ENCODE measurements around the gene RNU2-1. TPM values are rescaled to one million over a fixed set of nuclear protein-coding genes. Genes with fewer than 3 reads are reported as not detected.

RNU2-1 gene
- total and polyA plus RNA-seq, 2 of the 13 experiments (the other 11 are each of a cell fraction or from before 2014, with no cell fraction given) = not detected

DNA sequence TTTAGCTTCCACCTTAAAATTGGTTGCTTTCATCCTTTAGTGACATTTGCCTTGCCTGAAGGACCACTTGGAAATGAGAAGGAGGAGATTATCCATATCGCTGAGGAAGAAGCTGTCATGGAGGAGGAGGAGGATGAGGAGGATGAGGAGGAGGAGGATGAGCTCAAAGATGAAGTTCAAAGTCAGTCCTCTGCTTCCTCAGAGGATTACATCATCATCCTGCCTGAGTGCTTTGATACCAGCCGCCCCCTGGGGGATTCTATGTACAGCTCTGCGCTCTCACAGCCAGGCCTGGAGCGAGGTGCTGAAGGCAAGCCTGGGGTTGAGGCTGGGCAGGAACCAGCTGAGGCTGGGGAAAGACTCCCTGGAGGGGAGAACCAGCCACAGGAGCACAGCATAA is 33.6 kb downstream of the RNU2-1 start (continued):
- TF ChIP-seq ZSCAN31 (CRISPR knock-in tag; IDR thresholded peaks at IDR 0.05; ENCODE audit: low read depth) = no peak
- peak; percentile 88 for TF ChIP-seq ZNF263 (CRISPR knock-in tag; IDR thresholded peaks at IDR 0.05)
- TF ChIP-seq, protein P1, sequence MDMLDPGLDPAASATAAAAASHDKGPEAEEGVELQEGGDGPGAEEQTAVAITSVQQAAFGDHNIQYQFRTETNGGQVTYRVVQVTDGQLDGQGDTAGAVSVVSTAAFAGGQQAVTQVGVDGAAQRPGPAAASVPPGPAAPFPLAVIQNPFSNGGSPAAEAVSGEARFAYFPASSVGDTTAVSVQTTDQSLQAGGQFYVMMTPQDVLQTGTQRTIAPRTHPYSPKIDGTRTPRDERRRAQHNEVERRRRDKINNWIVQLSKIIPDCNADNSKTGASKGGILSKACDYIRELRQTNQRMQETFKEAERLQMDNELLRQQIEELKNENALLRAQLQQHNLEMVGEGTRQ (IDR thresholded peaks at IDR 0.05; ENCODE audit: low read depth, low read length) = no peak
- TF ChIP-seq, protein P1 (CRISPR knock-in tag; IDR thresholded peaks at IDR 0.05; ENCODE audit: borderline replicate concordance) = no peak
- TF ChIP-seq ARNT (IDR thresholded peaks at IDR 0.05) = no peak

DNA sequence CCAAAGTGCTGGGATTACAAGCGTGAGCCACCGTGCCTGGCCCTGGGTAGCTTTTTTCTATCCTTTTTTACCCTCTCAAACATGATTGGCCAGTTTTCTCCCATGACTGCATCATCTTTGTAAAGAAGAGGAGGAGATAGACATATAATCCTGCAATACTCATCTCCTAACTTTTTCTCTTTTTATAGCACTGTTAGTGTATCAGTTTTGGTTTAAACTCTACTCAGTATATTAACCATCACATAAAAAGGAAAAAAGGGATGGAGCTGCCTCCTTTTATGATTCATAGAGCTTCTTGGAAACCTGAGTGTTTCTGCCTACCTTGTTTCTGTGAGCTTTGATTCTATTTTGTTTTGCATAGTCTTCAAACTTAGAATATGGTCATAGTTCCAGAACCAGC is 34.1 kb downstream of the RNU2-1 start:
- intact Hi-C loops (cut with micrococcal nuclease; ENCODE audit: unreplicated experiment) (no loop called here), in situ Hi-C loops (cut with HindIII; ENCODE audit: extremely low pct_ligation_motif_present, low pct_unique_long_range_greater_than_20kb) (no loop called here)
- Histone ChIP-seq H3K36me3 (replicated peaks in 1 of 2; ENCODE audit: control insufficient read depth in 1 of 2, insufficient read depth in 2 of 2, low read length in 2 of 2) (peaks cover 45 to 81% of the 10 kb centered on the region in 2 experiments), H3K4me1 (ENCODE audit: insufficient read depth, low read length) (peaks cover 14% of the 10 kb centered on the region; the same call in 1 of the 2 replicates), H3K9ac (ENCODE audit: insufficient read depth, low read depth, low read length) (no peak overlapping the region), H3K79me2 (ENCODE audit: insufficient read depth, low read length) (no peaks in the 10 kb centered on the region), H3K27me3 (ENCODE audit: control insufficient read depth in 1 of 2, insufficient read depth in 2 of 2, low read length in 2 of 2) (no peaks in the 10 kb centered on the region), H3K9me3 (ENCODE audit: low read length) (no peaks in the 10 kb centered on the region), H4K20me1 (ENCODE audit: insufficient read depth, low read length) (no peaks in the 10 kb centered on the region), H3K4me3 (replicated peaks in 1 of 3; ENCODE audit: insufficient read depth in 1 of 3, low read depth in 2 of 3, low read length in 3 of 3) (no peak overlapping the region), H2AFZ (ENCODE audit: low read length) (no peak overlapping the region), H3K4me2 (ENCODE audit: low read depth, low read length) (no peak overlapping the region), H3K27ac (ENCODE audit: extremely low read length, insufficient read depth, low read length) (no peak overlapping the region)
- ChIA-PET POLR2A (interaction anchor here (0.9 to 7.4 kb wide), 5 partner anchors 13 to 116 kb away, joined by 4 to 44 read pairs (median 8); partner anchors contain the start of genes NBR1 and TMEM106A), CTCF (ENCODE audit: low intra/inter-chr PET ratio, low total read pairs) (no interaction called here)
- ATAC-seq (no peak), FAIRE-seq (no peak), DNase-seq (ENCODE audit: low spot score) (no peak)
- no TSS peak for BruUV-seq (replicated peaks)
- whole genome bisulfite sequencing (ENCODE audit: low lambda C conversion rate) = 96% methylated on average over 2 of the region's 2 CpGs
- no peak for TF ChIP-seq PAF1 (CRISPR knock-in tag; IDR thresholded peaks at IDR 0.05)
- no peak for TF ChIP-seq NFYB (CRISPR knock-in tag; IDR thresholded peaks at IDR 0.05)
- TF ChIP-seq, protein P2, sequence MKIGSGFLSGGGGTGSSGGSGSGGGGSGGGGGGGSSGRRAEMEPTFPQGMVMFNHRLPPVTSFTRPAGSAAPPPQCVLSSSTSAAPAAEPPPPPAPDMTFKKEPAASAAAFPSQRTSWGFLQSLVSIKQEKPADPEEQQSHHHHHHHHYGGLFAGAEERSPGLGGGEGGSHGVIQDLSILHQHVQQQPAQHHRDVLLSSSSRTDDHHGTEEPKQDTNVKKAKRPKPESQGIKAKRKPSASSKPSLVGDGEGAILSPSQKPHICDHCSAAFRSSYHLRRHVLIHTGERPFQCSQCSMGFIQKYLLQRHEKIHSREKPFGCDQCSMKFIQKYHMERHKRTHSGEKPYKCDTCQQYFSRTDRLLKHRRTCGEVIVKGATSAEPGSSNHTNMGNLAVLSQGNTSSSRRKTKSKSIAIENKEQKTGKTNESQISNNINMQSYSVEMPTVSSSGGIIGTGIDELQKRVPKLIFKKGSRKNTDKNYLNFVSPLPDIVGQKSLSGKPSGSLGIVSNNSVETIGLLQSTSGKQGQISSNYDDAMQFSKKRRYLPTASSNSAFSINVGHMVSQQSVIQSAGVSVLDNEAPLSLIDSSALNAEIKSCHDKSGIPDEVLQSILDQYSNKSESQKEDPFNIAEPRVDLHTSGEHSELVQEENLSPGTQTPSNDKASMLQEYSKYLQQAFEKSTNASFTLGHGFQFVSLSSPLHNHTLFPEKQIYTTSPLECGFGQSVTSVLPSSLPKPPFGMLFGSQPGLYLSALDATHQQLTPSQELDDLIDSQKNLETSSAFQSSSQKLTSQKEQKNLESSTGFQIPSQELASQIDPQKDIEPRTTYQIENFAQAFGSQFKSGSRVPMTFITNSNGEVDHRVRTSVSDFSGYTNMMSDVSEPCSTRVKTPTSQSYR (CRISPR knock-in tag; IDR thresholded peaks at IDR 0.05; ENCODE audit: borderline replicate concordance) = no peak
- TF ChIP-seq ATF7-NPFF (CRISPR knock-in tag; IDR thresholded peaks at IDR 0.05; ENCODE audit: low read depth) = no peak
- TF ChIP-seq PRPF4 (IDR thresholded peaks at IDR 0.05; ENCODE audit: low read depth, low read length, poor library complexity, severe bottlenecking) = no peak
- no peak for TF ChIP-seq JUN (CRISPR knock-in tag; IDR thresholded peaks at IDR 0.05)
- no peak for TF ChIP-seq GFI1 (CRISPR knock-in tag; IDR thresholded peaks at IDR 0.05; ENCODE audit: borderline replicate concordance)
- no peak for TF ChIP-seq HMG20B (CRISPR knock-in tag; conservative IDR thresholded peaks at IDR 0.05)
- TF ChIP-seq, protein P3, sequence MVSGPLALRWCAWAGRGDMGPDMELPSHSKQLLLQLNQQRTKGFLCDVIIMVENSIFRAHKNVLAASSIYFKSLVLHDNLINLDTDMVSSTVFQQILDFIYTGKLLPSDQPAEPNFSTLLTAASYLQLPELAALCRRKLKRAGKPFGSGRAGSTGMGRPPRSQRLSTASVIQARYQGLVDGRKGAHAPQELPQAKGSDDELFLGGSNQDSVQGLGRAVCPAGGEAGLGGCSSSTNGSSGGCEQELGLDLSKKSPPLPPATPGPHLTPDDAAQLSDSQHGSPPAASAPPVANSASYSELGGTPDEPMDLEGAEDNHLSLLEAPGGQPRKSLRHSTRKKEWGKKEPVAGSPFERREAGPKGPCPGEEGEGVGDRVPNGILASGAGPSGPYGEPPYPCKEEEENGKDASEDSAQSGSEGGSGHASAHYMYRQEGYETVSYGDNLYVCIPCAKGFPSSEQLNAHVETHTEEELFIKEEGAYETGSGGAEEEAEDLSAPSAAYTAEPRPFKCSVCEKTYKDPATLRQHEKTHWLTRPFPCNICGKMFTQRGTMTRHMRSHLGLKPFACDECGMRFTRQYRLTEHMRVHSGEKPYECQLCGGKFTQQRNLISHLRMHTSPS (CRISPR knock-in tag; IDR thresholded peaks at IDR 0.05; ENCODE audit: low read depth) = no peak
- no peak for TF ChIP-seq ZNF274 (CRISPR knock-in tag; IDR thresholded peaks at IDR 0.05)
- no peak for TF ChIP-seq NRL (CRISPR knock-in tag; IDR thresholded peaks at IDR 0.05; ENCODE audit: borderline replicate concordance)
